Thyroid gland (tissue), 4 donors: ENCODE measurements around the gene VMP1.
"Not testable (repeated sequence)": the region's sequence is repeated elsewhere in the genome, so short reads cannot be mapped to it uniquely, and the experiment has no call there.

Experiments used
- POLR2A ChIP-seq, 2 donors: fragments of 450-650 bp; IDR thresholded peaks; one replicate each; pipeline ENCODE4 v1.6.1; 2017; ENCODE audit warnings: antibody characterized with exemption in 2 of 2, mild to moderate bottlenecking in 2 of 2, moderate library complexity in 1 of 2
- TF ChIP-seq, protein P1 (sequence below), 6 experiments: fragments of 200-600 bp in 3 of 6; fragments of 450-650 bp in 3 of 6; sonication (generic) in 3 of 6; IDR thresholded peaks; one replicate each; pipeline ENCODE4 v1.5.1; 2016 to 2019; ENCODE audit warnings: antibody characterized with exemption in 6 of 6, mild to moderate bottlenecking in 2 of 6, inconsistent platforms in 1 of 6, moderate library complexity in 1 of 6

DNA sequence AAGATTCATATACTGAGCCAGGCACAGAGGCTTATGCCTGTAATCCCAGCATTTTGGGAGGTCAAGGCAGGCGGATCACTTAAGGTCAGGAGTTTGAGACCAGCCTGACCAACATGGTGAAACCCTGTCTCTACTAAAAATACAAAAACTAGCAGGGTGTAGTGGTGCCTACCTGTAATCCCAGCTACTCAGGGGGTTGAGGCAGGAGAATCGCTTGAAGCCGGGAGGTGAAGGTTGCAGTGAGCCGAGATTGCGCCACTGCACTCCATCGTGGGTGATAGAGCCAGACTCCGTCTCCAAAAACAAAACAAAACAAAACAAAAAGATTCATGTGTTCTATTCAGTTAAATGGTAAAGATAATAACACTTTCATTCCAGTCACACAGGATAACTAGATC is 121.4 kb downstream of the VMP1 start:
- TF ChIP-seq, protein P1, sequence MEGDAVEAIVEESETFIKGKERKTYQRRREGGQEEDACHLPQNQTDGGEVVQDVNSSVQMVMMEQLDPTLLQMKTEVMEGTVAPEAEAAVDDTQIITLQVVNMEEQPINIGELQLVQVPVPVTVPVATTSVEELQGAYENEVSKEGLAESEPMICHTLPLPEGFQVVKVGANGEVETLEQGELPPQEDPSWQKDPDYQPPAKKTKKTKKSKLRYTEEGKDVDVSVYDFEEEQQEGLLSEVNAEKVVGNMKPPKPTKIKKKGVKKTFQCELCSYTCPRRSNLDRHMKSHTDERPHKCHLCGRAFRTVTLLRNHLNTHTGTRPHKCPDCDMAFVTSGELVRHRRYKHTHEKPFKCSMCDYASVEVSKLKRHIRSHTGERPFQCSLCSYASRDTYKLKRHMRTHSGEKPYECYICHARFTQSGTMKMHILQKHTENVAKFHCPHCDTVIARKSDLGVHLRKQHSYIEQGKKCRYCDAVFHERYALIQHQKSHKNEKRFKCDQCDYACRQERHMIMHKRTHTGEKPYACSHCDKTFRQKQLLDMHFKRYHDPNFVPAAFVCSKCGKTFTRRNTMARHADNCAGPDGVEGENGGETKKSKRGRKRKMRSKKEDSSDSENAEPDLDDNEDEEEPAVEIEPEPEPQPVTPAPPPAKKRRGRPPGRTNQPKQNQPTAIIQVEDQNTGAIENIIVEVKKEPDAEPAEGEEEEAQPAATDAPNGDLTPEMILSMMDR (IDR thresholded peaks at IDR 0.05): not testable (repeated sequence)
- TF ChIP-seq POLR2A (IDR thresholded peaks at IDR 0.05): not testable (repeated sequence)
